HepG2 (cell line): Measurements from ENCODE around the gene CTF1. TPM values are rescaled to one million over a fixed set of nuclear protein-coding genes. Genes with fewer than 3 reads are reported as not detected.

ENCODE experiments used
- BRD4 ChIP-seq: sonication (generic); formaldehyde crosslinking; IDR thresholded peaks from 2 replicates; pipeline ENCODE4 v1.4.0; 2020; ENCODE audit warnings: missing genetic modification reagents
- FOXO4 ChIP-seq: sonication (generic); formaldehyde crosslinking; conservative IDR thresholded peaks from 2 replicates; pipeline ENCODE4 v1.8.1; 2023; ENCODE audit warnings: missing genetic modification reagents
- HNRNPLL ChIP-seq: fragments of 200-400 bp; formaldehyde crosslinking; IDR thresholded peaks from 2 replicates; pipeline ENCODE4 v1.6.1; 2017; ENCODE audit warnings: mild to moderate bottlenecking, low read depth, low read length; ENCODE audit not compliant: poor library complexity, severe bottlenecking
- MTF2 ChIP-seq: sonication (generic); formaldehyde crosslinking; IDR thresholded peaks from 2 replicates; pipeline ENCODE4 v1.5.0; 2020; ENCODE audit warnings: missing genetic modification reagents, borderline replicate concordance
- NFAT5 ChIP-seq: sonication (generic); formaldehyde crosslinking; IDR thresholded peaks from 2 replicates; pipeline ENCODE4 v1.4.0; 2020; ENCODE audit warnings: missing genetic modification reagents
- NFE2L2 ChIP-seq: fragments of 150-350 bp; IDR thresholded peaks from 2 replicates; pipeline ENCODE4 v1.6.1; 2014; ENCODE audit warnings: low read length
- SPEN ChIP-seq: sonication (generic); formaldehyde crosslinking; IDR thresholded peaks from 2 replicates; pipeline ENCODE4 v1.5.1; 2020; ENCODE audit warnings: low read depth, mild to moderate bottlenecking, missing genetic modification reagents
- SRY ChIP-seq: sonication (generic); formaldehyde crosslinking; IDR thresholded peaks from 2 replicates; pipeline ENCODE4 v1.8.0; 2022; ENCODE audit warnings: mild to moderate bottlenecking, missing genetic modification reagents
- ZBTB3 ChIP-seq: sonication (generic); formaldehyde crosslinking; IDR thresholded peaks from 2 replicates; pipeline ENCODE4 v1.4.0; 2020; ENCODE audit warnings: low read depth, mild to moderate bottlenecking, moderate library complexity, missing genetic modification reagents, borderline replicate concordance
- ZBTB8A ChIP-seq: sonication (generic); formaldehyde crosslinking; IDR thresholded peaks from 2 replicates; pipeline ENCODE4 v1.4.0; 2020; ENCODE audit warnings: mild to moderate bottlenecking, low read depth, missing genetic modification reagents, borderline replicate concordance
- ZNF121 ChIP-seq: sonication (generic); formaldehyde crosslinking; IDR thresholded peaks from 2 replicates; pipeline ENCODE4 v1.5.0; 2020; ENCODE audit warnings: mild to moderate bottlenecking, missing genetic modification reagents
- ZNF160 ChIP-seq: sonication (generic); formaldehyde crosslinking; IDR thresholded peaks from 2 replicates; pipeline ENCODE4 v1.8.0; 2022; ENCODE audit warnings: mild to moderate bottlenecking, inconsistent platforms, missing genetic modification reagents
- ZNF263 ChIP-seq: sonication (generic); formaldehyde crosslinking; IDR thresholded peaks from 2 replicates; pipeline ENCODE4 v1.4.0; 2020; ENCODE audit warnings: missing genetic modification reagents
- ZNF614 ChIP-seq: IDR thresholded peaks from 2 replicates; pipeline ENCODE4 v1.6.1; 2018; ENCODE audit warnings: missing biosample characterization, missing genetic modification reagents, inconsistent platforms, borderline replicate concordance
- ZSCAN5A ChIP-seq: sonication (generic); formaldehyde crosslinking; IDR thresholded peaks from 2 replicates; pipeline ENCODE4 v1.8.0; 2022; ENCODE audit warnings: mild to moderate bottlenecking, missing genetic modification reagents, borderline replicate concordance
- polyA plus RNA-seq, 8 experiments: library from polyadenylated mRNA; depleted of rRNA in 3 of 8; stranded (reverse) in 7 of 8; unstranded in 1 of 8; fragments of >200 nt; fragmentation: Illumina TruSeq in 4 of 8; extraction: Trizol in 4 of 8; gene quantifications; 2 replicates each; pipeline versions ENCODE4 v1.2.1 to v1.2.3, GENCODE V29; 2011 to 2016; ENCODE audit warnings: low read depth in 4 of 8, missing spikeins in 1 of 8, mixed read lengths in 1 of 8; ENCODE audit not compliant: insufficient read depth in 1 of 8
- total RNA-seq, 5 experiments: library from RNA; depleted of rRNA; stranded (reverse); fragments of >200 nt; fragmentation: Illumina TruSeq; extraction: Trizol; gene quantifications; 2 replicates each; pipeline ENCODE4 v1.2.3, GENCODE V29; 2016; ENCODE audit warnings: low read depth in 1 of 5
- TF ChIP-seq, protein P1 (sequence below): sonication (generic); formaldehyde crosslinking; IDR thresholded peaks from 2 replicates; pipeline ENCODE4 v1.5.1; 2020; ENCODE audit warnings: missing genetic modification reagents, mild to moderate bottlenecking, borderline replicate concordance

CTF1 gene
- total and polyA plus RNA-seq, 2 of the 13 experiments (the other 11 are each of a cell fraction or from before 2014, with no cell fraction given), result 0.13 to 1.8 TPM

- TF ChIP-seq NFAT5 (peak; percentile 36; the same call in 1 of the 2 replicates), SPEN (CRISPR knock-in tag) (peak; percentile 23; the same call in 1 of the 2 replicates), ZNF160 (no peak), NFE2L2 (no peak), FOXO4 (no peak), MTF2 (CRISPR knock-in tag) (no peak), ZBTB8A (CRISPR knock-in tag) (no peak), SRY (CRISPR knock-in tag) (0 out of 2 replicates have a peak, but pooled peaks have one; percentile 20), ZNF263 (peak; percentile 20; the same call in 1 of the 2 replicates), ZNF121 (CRISPR knock-in tag) (no peak), ZSCAN5A (CRISPR knock-in tag) (no peak), HNRNPLL (peak; percentile 15), ZNF614 (peak; percentile 16; the same call in 1 of the 2 replicates), BRD4 (CRISPR knock-in tag) (peak; percentile 71; the same call in 1 of the 2 replicates), ZBTB3 (no peak)
- TF ChIP-seq, protein P1, sequence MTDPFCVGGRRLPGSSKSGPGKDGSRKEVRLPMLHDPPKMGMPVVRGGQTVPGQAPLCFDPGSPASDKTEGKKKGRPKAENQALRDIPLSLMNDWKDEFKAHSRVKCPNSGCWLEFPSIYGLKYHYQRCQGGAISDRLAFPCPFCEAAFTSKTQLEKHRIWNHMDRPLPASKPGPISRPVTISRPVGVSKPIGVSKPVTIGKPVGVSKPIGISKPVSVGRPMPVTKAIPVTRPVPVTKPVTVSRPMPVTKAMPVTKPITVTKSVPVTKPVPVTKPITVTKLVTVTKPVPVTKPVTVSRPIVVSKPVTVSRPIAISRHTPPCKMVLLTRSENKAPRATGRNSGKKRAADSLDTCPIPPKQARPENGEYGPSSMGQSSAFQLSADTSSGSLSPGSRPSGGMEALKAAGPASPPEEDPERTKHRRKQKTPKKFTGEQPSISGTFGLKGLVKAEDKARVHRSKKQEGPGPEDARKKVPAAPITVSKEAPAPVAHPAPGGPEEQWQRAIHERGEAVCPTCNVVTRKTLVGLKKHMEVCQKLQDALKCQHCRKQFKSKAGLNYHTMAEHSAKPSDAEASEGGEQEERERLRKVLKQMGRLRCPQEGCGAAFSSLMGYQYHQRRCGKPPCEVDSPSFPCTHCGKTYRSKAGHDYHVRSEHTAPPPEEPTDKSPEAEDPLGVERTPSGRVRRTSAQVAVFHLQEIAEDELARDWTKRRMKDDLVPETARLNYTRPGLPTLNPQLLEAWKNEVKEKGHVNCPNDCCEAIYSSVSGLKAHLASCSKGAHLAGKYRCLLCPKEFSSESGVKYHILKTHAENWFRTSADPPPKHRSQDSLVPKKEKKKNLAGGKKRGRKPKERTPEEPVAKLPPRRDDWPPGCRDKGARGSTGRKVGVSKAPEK, result no peak
Measured at GRCh38 chr16:30902029-30902972, 5.9 kb downstream of the CTF1 start (continued).
